RWPE2 (cell line): ENCODE measurements around the gene GORASP1.
A peak's percentile ranks its signal among the peaks of the same experiment; 100 is the strongest.

ENCODE experiments used
- ATAC-seq: fragments of 200-7000 bp; cut with Tn5 transposase; 3 replicates; pipeline ENCODE4 v1.9.1; 2021; ENCODE audit warnings: low read depth
- DNase-seq: peaks from one replicate; pipeline ENCODE4 v3.0.0-alpha.2; 2020; ENCODE audit warnings: low spot score
- H3K27ac ChIP-seq: fragments of 450-650 bp; 2 replicates; pipeline ENCODE4 v1.5.1; 2017; ENCODE audit warnings: mild to moderate bottlenecking; ENCODE audit not compliant: poor library complexity, severe bottlenecking
- H3K27me3 ChIP-seq: fragments of 250-450 bp; sonication (Bioruptor Pico); 2 replicates; pipeline ENCODE4 v1.5.1; 2021; ENCODE audit warnings: mild to moderate bottlenecking, moderate library complexity; ENCODE audit not compliant: insufficient read depth, poor library complexity, severe bottlenecking
- H3K36me3 ChIP-seq: fragments of 250-450 bp; sonication (Bioruptor Pico); 2 replicates; pipeline ENCODE4 v1.5.1; 2020; ENCODE audit warnings: low read depth, mild to moderate bottlenecking, moderate library complexity
- H3K4me1 ChIP-seq: fragments of 250-450 bp; sonication (Bioruptor Pico); 2 replicates; pipeline ENCODE4 v1.5.1; 2021; ENCODE audit warnings: mild to moderate bottlenecking, moderate library complexity; ENCODE audit not compliant: insufficient read depth, poor library complexity, severe bottlenecking
- H3K4me3 ChIP-seq: fragments of 250-450 bp; sonication (Bioruptor Pico); 2 replicates; pipeline ENCODE4 v1.5.1; 2021; ENCODE audit warnings: mild to moderate bottlenecking, moderate library complexity; ENCODE audit not compliant: severe bottlenecking
- H3K9me3 ChIP-seq: fragments of 250-450 bp; sonication (Bioruptor Pico); 2 replicates; pipeline ENCODE4 v1.5.1; 2021; ENCODE audit warnings: mild to moderate bottlenecking, moderate library complexity; ENCODE audit not compliant: severe bottlenecking
- TF ChIP-seq, protein P1 (sequence below): fragments of 450-650 bp; IDR thresholded peaks from one replicate; pipeline ENCODE4 v1.5.1; 2017; ENCODE audit warnings: mild to moderate bottlenecking, moderate library complexity; ENCODE audit not compliant: poor library complexity, severe bottlenecking

GORASP1 gene

DNA sequence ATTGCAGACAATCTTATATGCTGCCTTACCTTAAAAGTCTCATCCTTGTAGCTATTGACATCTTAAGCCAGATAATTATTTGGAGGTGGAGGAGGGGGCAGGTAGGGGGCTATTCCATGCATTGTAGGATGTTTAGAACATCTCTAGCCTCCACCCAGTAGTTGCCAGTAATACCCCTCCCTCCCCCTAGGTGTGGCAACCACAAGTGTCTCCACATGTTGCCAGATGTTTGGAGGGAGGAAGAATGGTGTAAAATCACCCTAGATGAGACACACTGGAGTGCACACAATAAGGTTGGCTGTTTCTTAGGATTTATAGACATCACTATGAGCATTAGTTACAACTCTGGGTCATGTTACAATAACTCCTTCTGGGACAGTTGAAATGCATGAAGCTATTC lies 27.4 kb downstream of the GORASP1 start:
- H3K27ac ChIP-seq, result no peak overlapping the region
- TF ChIP-seq, protein P1, sequence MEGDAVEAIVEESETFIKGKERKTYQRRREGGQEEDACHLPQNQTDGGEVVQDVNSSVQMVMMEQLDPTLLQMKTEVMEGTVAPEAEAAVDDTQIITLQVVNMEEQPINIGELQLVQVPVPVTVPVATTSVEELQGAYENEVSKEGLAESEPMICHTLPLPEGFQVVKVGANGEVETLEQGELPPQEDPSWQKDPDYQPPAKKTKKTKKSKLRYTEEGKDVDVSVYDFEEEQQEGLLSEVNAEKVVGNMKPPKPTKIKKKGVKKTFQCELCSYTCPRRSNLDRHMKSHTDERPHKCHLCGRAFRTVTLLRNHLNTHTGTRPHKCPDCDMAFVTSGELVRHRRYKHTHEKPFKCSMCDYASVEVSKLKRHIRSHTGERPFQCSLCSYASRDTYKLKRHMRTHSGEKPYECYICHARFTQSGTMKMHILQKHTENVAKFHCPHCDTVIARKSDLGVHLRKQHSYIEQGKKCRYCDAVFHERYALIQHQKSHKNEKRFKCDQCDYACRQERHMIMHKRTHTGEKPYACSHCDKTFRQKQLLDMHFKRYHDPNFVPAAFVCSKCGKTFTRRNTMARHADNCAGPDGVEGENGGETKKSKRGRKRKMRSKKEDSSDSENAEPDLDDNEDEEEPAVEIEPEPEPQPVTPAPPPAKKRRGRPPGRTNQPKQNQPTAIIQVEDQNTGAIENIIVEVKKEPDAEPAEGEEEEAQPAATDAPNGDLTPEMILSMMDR, result no peak
- H3K27me3 ChIP-seq, result no peaks in the 10 kb centered on the region
- no peak for ATAC-seq
- H3K36me3 ChIP-seq, result peaks cover 32% of the 10 kb centered on the region
- H3K4me1 ChIP-seq, result no peaks in the 10 kb centered on the region
- H3K9me3 ChIP-seq, result no peaks in the 10 kb centered on the region
- H3K4me3 ChIP-seq, result no peak overlapping the region
- no peak for DNase-seq

DNA sequence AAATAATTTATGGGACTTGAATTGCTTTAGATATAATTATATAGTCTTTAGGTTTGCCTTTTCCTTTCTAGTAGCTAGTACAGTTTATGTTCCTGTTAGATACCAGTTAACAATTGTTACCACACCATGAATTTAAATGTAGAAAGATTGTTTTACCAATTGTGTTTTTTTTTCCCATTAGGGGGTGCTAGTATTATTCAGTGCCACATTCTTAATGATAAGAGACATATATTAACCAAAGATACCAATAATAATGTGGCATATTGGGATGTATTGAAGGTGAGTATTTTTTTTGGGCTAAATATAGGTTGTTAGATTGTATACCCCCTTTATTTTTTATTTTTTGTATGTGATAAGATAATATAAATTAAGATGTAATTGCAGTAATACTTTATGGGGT lies 27.9 kb downstream of the GORASP1 start:
- Histone ChIP-seq H3K4me3 (no peak overlapping the region), H3K9me3 (no peaks in the 10 kb centered on the region), H3K36me3 (peaks cover 33% of the 10 kb centered on the region), H3K4me1 (no peaks in the 10 kb centered on the region), H3K27ac (no peak overlapping the region), H3K27me3 (no peaks in the 10 kb centered on the region)
- TF ChIP-seq, protein P1, result peak; percentile 36
- ATAC-seq (no peak), DNase-seq (no peak)

DNA sequence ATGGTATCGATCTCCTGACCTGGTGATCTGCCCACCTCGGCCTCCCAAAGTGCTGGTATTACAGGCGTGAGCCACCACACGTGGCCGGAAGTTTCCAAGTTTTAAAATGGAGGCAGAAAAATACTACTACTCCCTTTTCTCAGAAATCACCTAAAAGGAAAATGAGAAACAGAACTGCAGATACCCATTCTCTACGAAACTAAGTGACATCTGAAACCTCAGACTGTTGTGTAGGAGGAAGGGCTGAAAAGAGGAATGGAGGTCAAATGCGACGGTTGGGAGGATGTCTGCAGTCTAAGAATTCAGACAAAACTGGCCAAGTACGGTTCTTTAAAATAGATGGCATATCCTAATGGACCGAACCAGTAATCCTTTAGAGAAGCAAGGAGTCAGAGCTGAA lies 31.5 kb downstream of the GORASP1 start:
- H3K4me3 ChIP-seq, result no peak overlapping the region
- no peaks in the 10 kb centered on the region for H3K4me1 ChIP-seq
- H3K9me3 ChIP-seq, result no peaks in the 10 kb centered on the region
- no peaks in the 10 kb centered on the region for H3K27me3 ChIP-seq
- no peak for DNase-seq
- no peak for ATAC-seq
- no peak overlapping the region for H3K27ac ChIP-seq
- H3K36me3 ChIP-seq, result peaks cover 31% of the 10 kb centered on the region
- TF ChIP-seq, protein P1, result no peak

DNA sequence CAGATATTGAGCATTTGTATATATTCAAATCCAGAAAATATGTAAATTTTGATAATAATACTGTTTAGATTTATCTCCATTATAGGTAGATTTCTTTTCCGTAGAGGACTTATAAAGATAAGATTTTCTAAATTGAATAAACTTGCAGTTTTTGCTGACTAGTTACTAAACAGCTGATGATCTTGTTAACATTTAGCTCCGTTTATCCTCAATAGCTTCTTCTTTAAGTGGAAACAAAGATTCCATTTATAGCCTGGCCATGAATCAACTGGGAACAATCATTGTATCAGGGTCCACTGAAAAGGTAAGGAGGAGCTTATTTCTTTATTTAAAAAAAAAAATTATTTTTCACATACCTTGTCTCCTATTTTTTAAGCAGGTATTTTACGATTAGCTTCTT lies 38.9 kb downstream of the GORASP1 start:
- Histone ChIP-seq H3K27me3 (no peaks in the 10 kb centered on the region), H3K27ac (no peak overlapping the region), H3K4me1 (no peaks in the 10 kb centered on the region), H3K9me3 (no peaks in the 10 kb centered on the region), H3K4me3 (no peak overlapping the region), H3K36me3 (peaks cover 53% of the 10 kb centered on the region)
- ATAC-seq (no peak), DNase-seq (no peak)
- TF ChIP-seq, protein P1, result no peak

DNA sequence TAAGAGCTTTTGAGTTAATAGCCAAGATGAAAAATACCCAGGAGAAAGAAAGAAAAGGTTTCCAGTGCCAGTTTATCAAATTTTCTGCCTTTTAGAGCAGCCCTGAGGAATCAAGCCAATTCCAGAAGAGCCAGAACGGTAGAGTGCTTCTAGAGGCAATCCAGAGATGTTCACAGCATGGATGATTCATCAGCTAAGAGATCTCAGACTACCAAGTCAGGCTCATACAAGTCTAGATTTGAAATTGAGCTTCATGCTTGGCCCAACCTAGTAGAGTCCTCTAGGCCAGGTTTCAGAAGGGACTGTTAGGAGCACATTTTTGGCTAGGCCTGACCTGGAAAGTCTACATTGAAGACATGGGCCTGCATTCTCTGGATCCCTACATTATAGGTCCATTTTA lies 40.1 kb downstream of the GORASP1 start:
- ATAC-seq (peak; percentile 54; the same call in 2 of the 3 replicates), DNase-seq (no peak)
- Histone ChIP-seq H3K27ac (no peak overlapping the region), H3K4me1 (no peaks in the 10 kb centered on the region), H3K9me3 (no peaks in the 10 kb centered on the region), H3K36me3 (peaks cover 53% of the 10 kb centered on the region), H3K27me3 (no peaks in the 10 kb centered on the region), H3K4me3 (no peak overlapping the region)
- TF ChIP-seq, protein P1, result no peak
